ENCODE measurements around the gene LMOD3.

GRCh38 chr3:69087030-69087791 lies 35.2 kb downstream of the LMOD3 start:
- TF ChIP-seq CTCF (IDR thresholded peaks at IDR 0.05) (no peak), POLR2A (IDR thresholded peaks at IDR 0.05) (no peak)

All from adrenal gland (tissue), 5 donors.